Raji (cell line): ENCODE data around the gene NEGR1.

Experiments used
- POLR2A ChIP-seq: IDR thresholded peaks from 2 replicates; pipeline ENCODE4 v1.6.1; 2011; ENCODE audit warnings: low read depth, low read length, control low read depth; ENCODE audit not compliant: insufficient read depth

The NEGR1 gene

GRCh38 chr1:71498542-71498941 lies 783.8 kb downstream of the NEGR1 start:
- TF ChIP-seq POLR2A: no peak

- no peak for TF ChIP-seq POLR2A
These were observed 788.2 kb downstream of the NEGR1 start for GRCh38 chr1:71494163-71494562.

- no peak for TF ChIP-seq POLR2A
These were observed 789.9 kb downstream of the NEGR1 start for GRCh38 chr1:71492298-71493041.

GRCh38 chr1:71490432-71490831 lies 791.9 kb downstream of the NEGR1 start:
- no peak for TF ChIP-seq POLR2A

GRCh38 chr1:71488555-71489252 lies 793.6 kb downstream of the NEGR1 start:
- no peak for TF ChIP-seq POLR2A

- TF ChIP-seq POLR2A: no peak
These were observed 809.0 kb downstream of the NEGR1 start for GRCh38 chr1:71473331-71473730.

GRCh38 chr1:71465093-71465492 lies 817.2 kb downstream of the NEGR1 start:
- TF ChIP-seq POLR2A: no peak

- TF ChIP-seq POLR2A: no peak
These were observed 818.3 kb downstream of the NEGR1 start for GRCh38 chr1:71464016-71464415.

GRCh38 chr1:71463144-71463543 lies 819.2 kb downstream of the NEGR1 start:
- no peak for TF ChIP-seq POLR2A

- no peak for TF ChIP-seq POLR2A
These were observed 820.1 kb downstream of the NEGR1 start for GRCh38 chr1:71462247-71462646.

GRCh38 chr1:71461416-71461815 lies 820.9 kb downstream of the NEGR1 start:
- TF ChIP-seq POLR2A: no peak

GRCh38 chr1:71448444-71448843 lies 833.9 kb downstream of the NEGR1 start:
- TF ChIP-seq POLR2A: no peak

GRCh38 chr1:71438626-71439025 lies 843.7 kb downstream of the NEGR1 start:
- no peak for TF ChIP-seq POLR2A

- TF ChIP-seq POLR2A: no peak
These were observed 846.4 kb downstream of the NEGR1 start for GRCh38 chr1:71435951-71436350.

GRCh38 chr1:71434240-71434639 lies 848.1 kb downstream of the NEGR1 start:
- TF ChIP-seq POLR2A: no peak

GRCh38 chr1:71428029-71428428 lies 854.3 kb downstream of the NEGR1 start:
- no peak for TF ChIP-seq POLR2A
